ENCODE measurements around the gene FUCA1.

FUCA1 gene

GRCh38 chr1:23795676-23796465, 72.2 kb downstream of the FUCA1 start:
- in situ Hi-C loops (cut with HindIII; ENCODE audit: low pct_ligation_motif_present, low sequenced_read_pairs) = no loop called here
- H3K36me3 ChIP-seq (replicated peaks) = peaks cover 48% of the 10 kb centered on the region
- no peaks in the 10 kb centered on the region for H3K27me3 ChIP-seq (replicated peaks)

More at GRCh38 chr1:23795676-23796465, 72.2 kb downstream of the FUCA1 start:
- Histone ChIP-seq H3K27ac (no peak overlapping the region), H3K4me3 (ENCODE audit: low read depth, low read length) (no peak overlapping the region)
- TF ChIP-seq CTCF (IDR thresholded peaks at IDR 0.05; ENCODE audit: low read depth, low read length, missing control alignments) = no peak
- DNase-seq = no peak
